DND-41 (cell line): ENCODE results near the gene SHC4.

ENCODE experiments used
- ATAC-seq: fragments of 200-7000 bp; cut with Tn5 transposase; 3 replicates; pipeline ENCODE4 v1.9.1; 2021; ENCODE audit warnings: low read depth; ENCODE audit not compliant: insufficient read depth
- DNase-seq: peaks from one replicate; pipeline ENCODE4 v3.0.0-alpha.2; 2020
- H2AFZ ChIP-seq: 2 replicates; pipeline ENCODE4 v1.6.0; 2012; ENCODE audit warnings: low read depth, low read length
- H3K27ac ChIP-seq: 2 replicates; pipeline ENCODE4 v1.5.1; 2012; ENCODE audit warnings: low read length, inconsistent platforms
- H3K27me3 ChIP-seq: fragments of 200-600 bp; sonication (generic); 2 replicates; pipeline ENCODE4 v1.6.0; 2012; ENCODE audit warnings: low read length, mild to moderate bottlenecking, inconsistent platforms; ENCODE audit not compliant: insufficient read depth, poor library complexity
- H3K36me3 ChIP-seq: 2 replicates; pipeline ENCODE4 v1.5.1; 2012; ENCODE audit warnings: low read length, inconsistent platforms; ENCODE audit not compliant: insufficient read depth
- H3K4me1 ChIP-seq: 2 replicates; pipeline ENCODE4 v1.5.1; 2012; ENCODE audit warnings: mild to moderate bottlenecking, low read length; ENCODE audit not compliant: insufficient read depth
- H3K4me2 ChIP-seq: 2 replicates; pipeline ENCODE4 v1.6.0; 2012; ENCODE audit warnings: mild to moderate bottlenecking, moderate library complexity, low read length, inconsistent platforms; ENCODE audit not compliant: insufficient read depth
- H3K4me3 ChIP-seq, 2 experiments: fragments of 200-600 bp in 1 of 2; shearing (Covaris generic) in 1 of 2; 2 replicates each; pipeline ENCODE4 v1.5.1; 2012 to 2016; ENCODE audit warnings: inconsistent platforms in 2 of 2, low read length in 2 of 2, mild to moderate bottlenecking in 2 of 2, low read depth in 1 of 2, moderate library complexity in 1 of 2
- H3K79me2 ChIP-seq: 2 replicates; pipeline ENCODE4 v1.6.0; 2012; ENCODE audit warnings: low read length, inconsistent platforms; ENCODE audit not compliant: insufficient read depth
- H3K9ac ChIP-seq: 2 replicates; pipeline ENCODE4 v1.6.0; 2012; ENCODE audit warnings: low read depth, mild to moderate bottlenecking, inconsistent platforms, low read length, moderate library complexity
- H3K9me3 ChIP-seq: 2 replicates; pipeline ENCODE4 v1.5.1; 2012; ENCODE audit warnings: low read length, moderate library complexity, mild to moderate bottlenecking, inconsistent platforms; ENCODE audit not compliant: insufficient read depth, severe bottlenecking
- H4K20me1 ChIP-seq: 2 replicates; pipeline ENCODE4 v1.6.0; 2012; ENCODE audit warnings: low read length; ENCODE audit not compliant: insufficient read depth
- EZH2 ChIP-seq: IDR thresholded peaks from 3 replicates; pipeline ENCODE4 v1.6.1; 2012; ENCODE audit warnings: borderline replicate concordance, low read depth, mild to moderate bottlenecking, moderate library complexity, low read length, inconsistent platforms; ENCODE audit not compliant: severe bottlenecking
- TF ChIP-seq, protein P1 (sequence below): IDR thresholded peaks from 2 replicates; pipeline ENCODE4 v1.5.1; 2012; ENCODE audit warnings: borderline replicate concordance, low read length, moderate library complexity, mild to moderate bottlenecking; ENCODE audit not compliant: poor library complexity, severe bottlenecking; ENCODE audit errors: extremely low read depth

Gene SHC4

GRCh38 chr15:48875241-48875960, 88.3 kb downstream of the SHC4 start:
- DNase-seq (no peak), ATAC-seq (no peak)
- peaks cover 29% of the 10 kb centered on the region for H3K4me1 ChIP-seq
- H3K79me2 ChIP-seq = peaks cover 24% of the 10 kb centered on the region
- H3K27me3 ChIP-seq = peaks cover 4% of the 10 kb centered on the region
- no peak overlapping the region for H3K4me3 ChIP-seq
- H2AFZ ChIP-seq = no peak overlapping the region
- peaks cover 10% of the 10 kb centered on the region; the same call in 1 of the 2 replicates for H4K20me1 ChIP-seq
- H3K9ac ChIP-seq = no peak overlapping the region
- H3K27ac ChIP-seq = no peak overlapping the region
- H3K9me3 ChIP-seq = no peaks in the 10 kb centered on the region
- no peak for TF ChIP-seq EZH2
- TF ChIP-seq, protein P1, sequence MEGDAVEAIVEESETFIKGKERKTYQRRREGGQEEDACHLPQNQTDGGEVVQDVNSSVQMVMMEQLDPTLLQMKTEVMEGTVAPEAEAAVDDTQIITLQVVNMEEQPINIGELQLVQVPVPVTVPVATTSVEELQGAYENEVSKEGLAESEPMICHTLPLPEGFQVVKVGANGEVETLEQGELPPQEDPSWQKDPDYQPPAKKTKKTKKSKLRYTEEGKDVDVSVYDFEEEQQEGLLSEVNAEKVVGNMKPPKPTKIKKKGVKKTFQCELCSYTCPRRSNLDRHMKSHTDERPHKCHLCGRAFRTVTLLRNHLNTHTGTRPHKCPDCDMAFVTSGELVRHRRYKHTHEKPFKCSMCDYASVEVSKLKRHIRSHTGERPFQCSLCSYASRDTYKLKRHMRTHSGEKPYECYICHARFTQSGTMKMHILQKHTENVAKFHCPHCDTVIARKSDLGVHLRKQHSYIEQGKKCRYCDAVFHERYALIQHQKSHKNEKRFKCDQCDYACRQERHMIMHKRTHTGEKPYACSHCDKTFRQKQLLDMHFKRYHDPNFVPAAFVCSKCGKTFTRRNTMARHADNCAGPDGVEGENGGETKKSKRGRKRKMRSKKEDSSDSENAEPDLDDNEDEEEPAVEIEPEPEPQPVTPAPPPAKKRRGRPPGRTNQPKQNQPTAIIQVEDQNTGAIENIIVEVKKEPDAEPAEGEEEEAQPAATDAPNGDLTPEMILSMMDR = no peak
- H3K4me2 ChIP-seq = no peak overlapping the region
- H3K36me3 ChIP-seq = no peaks in the 10 kb centered on the region

DNA sequence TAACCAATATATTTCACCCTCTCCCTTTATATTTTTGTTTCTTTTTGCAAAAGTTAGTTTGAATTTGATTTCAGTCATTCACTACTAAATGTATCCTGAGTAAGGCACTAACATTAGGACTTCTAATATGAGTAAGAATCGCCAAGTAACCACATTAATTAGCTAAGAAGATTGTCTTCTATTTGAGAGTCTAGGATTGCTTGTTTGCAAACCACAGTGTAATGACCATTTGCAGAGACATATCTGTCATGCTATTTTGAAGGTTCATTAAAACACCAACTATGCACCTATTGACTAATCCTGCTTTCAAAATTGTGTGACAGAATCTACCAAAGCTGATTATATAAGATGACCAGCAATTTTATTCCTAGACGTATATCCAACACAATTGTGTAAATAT, 91.1 kb downstream of the SHC4 start:
- no peak for DNase-seq
- Histone ChIP-seq H3K27ac (no peak overlapping the region), H4K20me1 (no peaks in the 10 kb centered on the region), H3K9ac (no peak overlapping the region), H3K4me2 (no peak overlapping the region), H3K9me3 (no peaks in the 10 kb centered on the region), H3K36me3 (no peaks in the 10 kb centered on the region), H3K4me1 (peaks cover 10% of the 10 kb centered on the region; the same call in 1 of the 2 replicates), H3K4me3 (no peak overlapping the region), H2AFZ (no peak overlapping the region), H3K79me2 (no peaks in the 10 kb centered on the region), H3K27me3 (peaks cover 4% of the 10 kb centered on the region)
- TF ChIP-seq, protein P1 = no peak
- no peak for TF ChIP-seq EZH2
- ATAC-seq = no peak

DNA sequence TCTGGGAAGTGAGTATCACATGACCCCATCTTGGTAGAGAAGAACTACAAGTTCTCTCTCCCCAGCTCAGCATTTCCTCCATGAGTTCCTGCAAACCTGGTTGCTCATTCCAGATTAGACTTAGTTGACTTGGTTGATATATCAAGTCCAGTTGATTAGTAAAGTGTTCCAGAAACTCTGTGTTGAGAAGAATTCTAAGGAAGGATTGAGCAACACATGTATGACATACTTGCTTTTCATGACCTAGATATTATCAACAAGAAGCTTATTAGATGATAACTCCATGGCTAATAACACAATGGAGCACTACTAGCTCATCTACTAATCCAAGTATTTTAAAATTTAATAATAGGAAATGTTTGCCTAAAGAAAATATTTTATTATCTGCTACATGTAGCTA, 92.2 kb downstream of the SHC4 start:
- Histone ChIP-seq H3K4me1 (no peaks in the 10 kb centered on the region), H3K9ac (no peak overlapping the region), H3K36me3 (no peaks in the 10 kb centered on the region), H3K4me3 (no peak overlapping the region), H3K9me3 (no peaks in the 10 kb centered on the region), H3K79me2 (no peaks in the 10 kb centered on the region), H3K4me2 (no peak overlapping the region), H2AFZ (no peak overlapping the region), H3K27me3 (peaks cover 4% of the 10 kb centered on the region), H3K27ac (no peak overlapping the region), H4K20me1 (no peaks in the 10 kb centered on the region)
- ATAC-seq = no peak
- no peak for DNase-seq
- no peak for TF ChIP-seq EZH2
- TF ChIP-seq, protein P1 = no peak
